Tibial artery (tissue), 4 donors: Measurements from ENCODE around the gene GRIN2D.
A peak's percentile ranks its signal among the peaks of the same experiment; 100 is the strongest.

Source experiments
- DNase-seq, 2 donors: peaks; one replicate each; pipeline ENCODE4 v3.0.0-alpha.2; 2019
- H3K27ac ChIP-seq, 2 donors: fragments of 200-600 bp; sonication (generic) in 1 of 2; 1 replicate in 1 of 2; 2 replicates in 1 of 2; pipeline ENCODE4 v1.5.1; 2018 to 2019; ENCODE audit warnings: mild to moderate bottlenecking in 1 of 2
- H3K27me3 ChIP-seq, 2 donors: fragments of 200-600 bp; sonication (generic) in 1 of 2; one replicate each; pipeline versions ENCODE4 v1.5.1 to v1.6.0; 2016 to 2019
- H3K36me3 ChIP-seq, 3 donors: fragments of 200-600 bp; sonication (generic) in 2 of 3; one replicate each; pipeline ENCODE4 v1.5.1; 2016 to 2019; ENCODE audit warnings: mild to moderate bottlenecking in 2 of 3
- H3K4me1 ChIP-seq, 4 donors: fragments of 200-600 bp; sonication (generic) in 2 of 4; 1 replicate in 3 of 4; 2 replicates in 1 of 4; pipeline ENCODE4 v1.5.1; 2016 to 2019
- H3K4me3 ChIP-seq, 2 donors: fragments of 200-600 bp; sonication (generic) in 1 of 2; 1 replicate in 1 of 2; 2 replicates in 1 of 2; pipeline ENCODE4 v1.5.1; 2018 to 2019; ENCODE audit warnings: mild to moderate bottlenecking in 2 of 2
- H3K9me3 ChIP-seq, 3 donors: fragments of 200-600 bp; sonication (generic) in 1 of 3; one replicate each; pipeline ENCODE4 v1.5.1; 2016 to 2019
- intact Hi-C: fragments of 100-400 bp; cut with DNase I; formaldehyde crosslinking; loops from one replicate; pipeline ENCODE4 v1.15.0; 2023; ENCODE audit warnings: low total_unique reads
- TF ChIP-seq, protein P1 (sequence below), 2 experiments: fragments of 200-600 bp in 1 of 2; fragments of 450-650 bp in 1 of 2; IDR thresholded peaks; one replicate each; pipeline ENCODE4 v1.5.1; 2017 to 2019; ENCODE audit warnings: antibody characterized with exemption in 2 of 2, mild to moderate bottlenecking in 1 of 2, moderate library complexity in 1 of 2

GRIN2D gene

DNA sequence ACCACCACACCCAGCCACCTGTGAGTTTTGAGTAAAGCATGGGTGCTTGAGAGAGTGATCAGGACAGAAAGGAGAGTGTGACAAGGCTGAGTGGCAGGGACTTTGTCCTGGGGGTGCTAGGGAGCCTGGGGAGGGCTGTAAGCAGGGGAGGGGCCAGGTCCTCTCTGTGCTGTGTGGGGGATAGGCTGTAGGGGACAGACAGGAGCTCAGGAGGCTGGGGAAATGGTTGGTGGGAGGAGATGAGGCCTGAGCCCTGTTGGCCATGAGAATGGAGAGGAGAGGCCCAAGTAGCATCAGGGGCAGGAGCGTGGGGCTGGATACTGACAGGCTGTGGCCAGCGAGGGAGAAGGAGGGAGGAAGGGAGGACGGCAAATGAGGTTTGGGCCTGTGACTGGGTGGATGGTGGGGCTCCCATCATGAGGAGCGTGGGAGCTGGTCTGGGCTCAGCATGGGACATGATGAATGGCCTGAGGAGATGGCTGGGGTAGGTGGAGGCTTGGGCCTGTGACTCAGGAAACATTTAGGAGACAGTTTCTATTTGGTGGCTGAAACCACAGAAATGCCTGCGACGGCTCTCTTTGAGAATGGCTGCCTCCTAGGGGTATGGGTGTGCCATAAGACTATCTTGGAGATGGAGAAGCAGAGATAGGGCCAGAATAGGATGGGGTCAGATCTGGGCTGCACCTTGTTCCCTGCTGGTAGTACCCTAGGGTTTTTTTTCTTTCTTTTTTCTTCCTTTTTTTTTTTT, 25.0 kb downstream of the GRIN2D start:
- no peaks in the 10 kb centered on the region for H3K36me3 ChIP-seq
- H3K4me3 ChIP-seq, result no peak overlapping the region
- TF ChIP-seq, protein P1, sequence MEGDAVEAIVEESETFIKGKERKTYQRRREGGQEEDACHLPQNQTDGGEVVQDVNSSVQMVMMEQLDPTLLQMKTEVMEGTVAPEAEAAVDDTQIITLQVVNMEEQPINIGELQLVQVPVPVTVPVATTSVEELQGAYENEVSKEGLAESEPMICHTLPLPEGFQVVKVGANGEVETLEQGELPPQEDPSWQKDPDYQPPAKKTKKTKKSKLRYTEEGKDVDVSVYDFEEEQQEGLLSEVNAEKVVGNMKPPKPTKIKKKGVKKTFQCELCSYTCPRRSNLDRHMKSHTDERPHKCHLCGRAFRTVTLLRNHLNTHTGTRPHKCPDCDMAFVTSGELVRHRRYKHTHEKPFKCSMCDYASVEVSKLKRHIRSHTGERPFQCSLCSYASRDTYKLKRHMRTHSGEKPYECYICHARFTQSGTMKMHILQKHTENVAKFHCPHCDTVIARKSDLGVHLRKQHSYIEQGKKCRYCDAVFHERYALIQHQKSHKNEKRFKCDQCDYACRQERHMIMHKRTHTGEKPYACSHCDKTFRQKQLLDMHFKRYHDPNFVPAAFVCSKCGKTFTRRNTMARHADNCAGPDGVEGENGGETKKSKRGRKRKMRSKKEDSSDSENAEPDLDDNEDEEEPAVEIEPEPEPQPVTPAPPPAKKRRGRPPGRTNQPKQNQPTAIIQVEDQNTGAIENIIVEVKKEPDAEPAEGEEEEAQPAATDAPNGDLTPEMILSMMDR (IDR thresholded peaks at IDR 0.05), result no peak
- H3K4me1 ChIP-seq, result peaks cover 0 to 16% (median 6%) of the 10 kb centered on the region in 4 donors
- no peaks in the 10 kb centered on the region for H3K9me3 ChIP-seq
- peaks cover 0 to 41% of the 10 kb centered on the region in 2 donors for H3K27me3 ChIP-seq
- intact Hi-C loops, result no loop called here
- no peak overlapping the region for H3K27ac ChIP-seq
- DNase-seq, result no peak

- peaks cover 0 to 33% of the 10 kb centered on the region in 2 donors for H3K27me3 ChIP-seq
- H3K36me3 ChIP-seq, result no peaks in the 10 kb centered on the region
- intact Hi-C loops, result no loop called here
- no peaks in the 10 kb centered on the region for H3K9me3 ChIP-seq
- no peak overlapping the region for H3K4me3 ChIP-seq
- peak in 1 of 2 donors; percentile 47 for DNase-seq
- no peak overlapping the region for H3K27ac ChIP-seq
- TF ChIP-seq, protein P1 (IDR thresholded peaks at IDR 0.05), result no peak
- H3K4me1 ChIP-seq, result peaks cover 0 to 11% (median 6%) of the 10 kb centered on the region in 4 donors
Observed at GRCh38 chr19:48419158-48419920, 25.9 kb downstream of the GRIN2D start.

DNA sequence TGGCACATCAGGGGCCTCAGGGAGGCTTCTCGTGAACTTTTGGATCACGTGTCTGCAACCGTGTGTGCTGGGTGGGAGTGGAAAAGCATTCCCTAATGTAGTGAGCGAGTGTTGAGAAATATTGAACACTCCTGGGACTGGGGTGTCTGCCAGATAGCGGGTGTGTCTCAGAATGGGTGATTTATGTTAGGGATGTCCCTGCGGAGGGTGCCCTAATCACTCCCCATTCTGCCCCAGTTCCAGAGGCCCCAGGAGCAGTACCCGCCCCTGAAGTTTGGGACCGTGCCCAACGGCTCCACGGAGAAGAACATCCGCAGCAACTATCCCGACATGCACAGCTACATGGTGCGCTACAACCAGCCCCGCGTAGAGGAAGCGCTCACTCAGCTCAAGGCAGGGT, 28.1 kb downstream of the GRIN2D start:
- Histone ChIP-seq H3K36me3 (no peaks in the 10 kb centered on the region), H3K9me3 (no peaks in the 10 kb centered on the region), H3K27me3 (peaks cover 0 to 12% of the 10 kb centered on the region in 2 donors), H3K4me3 (no peak overlapping the region), H3K4me1 (no peaks in the 10 kb centered on the region), H3K27ac (no peak overlapping the region)
- no peak for DNase-seq
- intact Hi-C loops, result no loop called here
- TF ChIP-seq, protein P1 (IDR thresholded peaks at IDR 0.05), result no peak

GRCh38 chr19:48424694-48425219, 31.3 kb downstream of the GRIN2D start:
- no peaks in the 10 kb centered on the region for H3K4me1 ChIP-seq
- intact Hi-C loops, result no loop called here
- no peak overlapping the region for H3K4me3 ChIP-seq
- no peaks in the 10 kb centered on the region for H3K27me3 ChIP-seq
- no peaks in the 10 kb centered on the region for H3K36me3 ChIP-seq
- TF ChIP-seq, protein P1 (IDR thresholded peaks at IDR 0.05), result no peak
- DNase-seq, result no peak
- no peak overlapping the region for H3K27ac ChIP-seq
- H3K9me3 ChIP-seq, result no peaks in the 10 kb centered on the region

DNA sequence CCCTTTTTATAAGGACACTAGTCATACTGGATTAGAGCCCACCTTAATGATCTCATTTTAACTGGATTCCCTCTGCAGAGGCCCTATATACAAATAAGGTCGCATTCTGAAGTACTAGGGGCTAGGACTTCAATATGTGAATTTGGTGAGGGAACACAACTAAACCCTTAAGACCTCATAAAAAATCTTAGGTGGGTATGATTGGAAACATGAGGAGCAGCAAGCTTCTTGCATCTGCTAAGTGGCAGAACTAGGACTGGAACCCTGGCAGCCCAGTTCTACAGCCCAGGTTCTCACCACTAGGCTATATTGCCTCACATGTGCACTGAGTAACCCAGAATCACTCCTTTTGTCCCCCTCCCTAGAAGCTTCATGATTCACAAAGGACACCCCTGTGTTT, 35.2 kb downstream of the GRIN2D start:
- TF ChIP-seq, protein P1 (IDR thresholded peaks at IDR 0.05), result no peak
- H3K9me3 ChIP-seq, result no peaks in the 10 kb centered on the region
- no peaks in the 10 kb centered on the region for H3K4me1 ChIP-seq
- H3K36me3 ChIP-seq, result no peaks in the 10 kb centered on the region
- H3K27ac ChIP-seq, result no peak overlapping the region
- intact Hi-C loops, result no loop called here
- peaks cover 0 to 5% of the 10 kb centered on the region in 2 donors for H3K27me3 ChIP-seq
- no peak for DNase-seq
- H3K4me3 ChIP-seq, result no peak overlapping the region
